K562 (cell line): ENCODE results near the gene ELMO1. TPM values are rescaled to one million over a fixed set of nuclear protein-coding genes. Genes with fewer than 3 reads are reported as not detected.

Experiments used
- ATAC-seq: fragments of 200-7000 bp; cut with Tn5 transposase; 3 replicates; pipeline ENCODE4 v1.9.1; 2020; ENCODE audit warnings: moderate library complexity
- BruUV-seq: library from RNA; stranded (reverse); fragments of 400-500 nt; replicated peaks from 2 replicates; lab custom pipeline; 2021; lab: Mats Ljungman, UMichigan
- CTCF ChIA-PET: fragments of 300-600 bp; formaldehyde crosslinking; extraction: SDS; loops from one replicate; lab custom pipeline; 2021; ENCODE audit warnings: low intra/inter-chr PET ratio; lab: Yijun Ruan, JAX
- POLR2A ChIA-PET: fragments of 300-600, 350-650 bp; sonication (Branson Sonifier 250); formaldehyde crosslinking; extraction: SDS; loops from one replicate; lab custom pipeline; 2021; ENCODE audit warnings: antibody characterized with exemption, inconsistent platforms; lab: Yijun Ruan, JAX
- DNase-seq, 4 experiments: peaks; one replicate each; pipeline versions ENCODE4 v3.0.0 to v3.0.0-alpha.2; 2011 to 2018; ENCODE audit warnings: low spot score in 3 of 4, mixed read lengths in 3 of 4; ENCODE audit errors: extremely low read depth in 1 of 4
- FAIRE-seq: peaks from 2 replicates; lab custom pipeline; 2011; peaks lifted over from hg19 to GRCh38; lab: Jason Lieb, UNC
- H2AFZ ChIP-seq: 2 replicates; pipeline ENCODE4 v1.6.0; 2011; ENCODE audit warnings: low read depth, low read length, control low read depth, inconsistent platforms
- H3K27ac ChIP-seq: fragments of 200-600 bp; 3 replicates; pipeline ENCODE4 v1.8.0; 2011; ENCODE audit warnings: low read depth, mild to moderate bottlenecking, control low read depth, inconsistent platforms, low read length, moderate library complexity, mixed read lengths; ENCODE audit errors: extremely low read depth
- H3K27me3 ChIP-seq, 2 experiments: fragments of 300-600 bp in 1 of 2; 2 replicates in 1 of 2; 3 replicates in 1 of 2; pipeline versions ENCODE4 v1.6.0 to v1.8.0; 2011; ENCODE audit warnings: inconsistent platforms in 2 of 2, low read length in 2 of 2, mild to moderate bottlenecking in 1 of 2, mixed read lengths in 1 of 2, moderate library complexity in 1 of 2; ENCODE audit not compliant: control insufficient read depth in 2 of 2, insufficient read depth in 2 of 2
- H3K36me3 ChIP-seq: fragments of 300-600 bp; 3 replicates; pipeline ENCODE4 v1.8.0; 2011; ENCODE audit warnings: mild to moderate bottlenecking, low read length, inconsistent platforms; ENCODE audit not compliant: control insufficient read depth, insufficient read depth
- H3K4me1 ChIP-seq, 2 experiments: fragments of 200-600 bp in 1 of 2; replicated peaks in 1 of 2; 2 replicates in 1 of 2; 3 replicates in 1 of 2; pipeline versions ENCODE4 v1.5.1 to v1.8.0; 2011; ENCODE audit warnings: inconsistent platforms in 2 of 2, low read length in 2 of 2, mild to moderate bottlenecking in 1 of 2, mixed read lengths in 1 of 2, moderate library complexity in 1 of 2; ENCODE audit not compliant: control insufficient read depth in 2 of 2, insufficient read depth in 2 of 2
- H3K4me2 ChIP-seq: 2 replicates; pipeline ENCODE4 v1.6.1; 2011; ENCODE audit warnings: low read length, control low read depth, inconsistent platforms, mixed read lengths; ENCODE audit not compliant: insufficient read depth
- H3K4me3 ChIP-seq: fragments of 200-600 bp; sonication (generic), shearing (Covaris generic); 2 replicates; pipeline ENCODE4 v1.5.1; 2016; ENCODE audit warnings: control low read depth, inconsistent platforms
- H3K79me2 ChIP-seq: fragments of 200-600 bp; 3 replicates; pipeline ENCODE4 v1.8.0; 2011; ENCODE audit warnings: low read length, inconsistent platforms; ENCODE audit not compliant: control insufficient read depth, insufficient read depth
- H3K9ac ChIP-seq, 2 experiments: 2 replicates each; pipeline versions ENCODE4 v1.6.0 to v1.6.1; 2011; ENCODE audit warnings: low read depth in 2 of 2, low read length in 2 of 2, control low read depth in 1 of 2, inconsistent platforms in 1 of 2, mild to moderate bottlenecking in 1 of 2, mixed read lengths in 1 of 2; ENCODE audit not compliant: insufficient read depth in 1 of 2
- H3K9me1 ChIP-seq: one replicate; pipeline ENCODE4 v1.6.0; 2011; ENCODE audit warnings: inconsistent platforms, mild to moderate bottlenecking, low read length, moderate library complexity; ENCODE audit not compliant: control insufficient read depth, insufficient read depth
- H3K9me3 ChIP-seq: replicated peaks from 2 replicates; pipeline ENCODE4 v1.5.1; 2011; ENCODE audit warnings: low read depth, low read length, inconsistent platforms; ENCODE audit not compliant: control insufficient read depth, insufficient read depth
- H4K20me1 ChIP-seq: replicated peaks from 2 replicates; pipeline ENCODE4 v1.6.1; 2011; ENCODE audit warnings: low read length, inconsistent platforms, mixed read lengths; ENCODE audit not compliant: control insufficient read depth, insufficient read depth
- E2F8 ChIP-seq: fragments of 450-650 bp; IDR thresholded peaks from 2 replicates; pipeline ENCODE4 v1.7.1; 2018; ENCODE audit warnings: mild to moderate bottlenecking, low read depth; ENCODE audit not compliant: partially characterized antibody
- KLF10 ChIP-seq: fragments of 250-450 bp; sonication (Bioruptor Pico); IDR thresholded peaks from 2 replicates; pipeline ENCODE4 v1.6.1; 2021; ENCODE audit warnings: matching md5 sums
- NFXL1 ChIP-seq: fragments of 450-650 bp; formaldehyde crosslinking; IDR thresholded peaks from 2 replicates; pipeline ENCODE4 v1.4.0; 2021; ENCODE audit warnings: mild to moderate bottlenecking
- RBM15 ChIP-seq: fragments of 200-400 bp; formaldehyde crosslinking; IDR thresholded peaks from 2 replicates; pipeline ENCODE4 v1.6.1; 2018; ENCODE audit warnings: mild to moderate bottlenecking, low read length, moderate library complexity; ENCODE audit not compliant: insufficient read depth
- WGBS: fragments of 100-300 bp; shearing (Covaris generic); methylation state at CpG from one replicate; pipeline ENCODE4 v1.1.6; 2016; ENCODE audit warnings: low coverage, mixed read lengths; ENCODE audit not compliant: insufficient coverage; ENCODE audit errors: missing lambda C conversion rate; 5-methylcytosine and 5-hydroxymethylcytosine counted together
- in situ Hi-C: fragments of 300-500 bp; cut with MboI; formaldehyde crosslinking; loops from 4 replicates; pipeline ENCODE4 v1.15.0; 2018; ENCODE audit warnings: inconsistent platforms, mixed read lengths
- intact Hi-C: fragments of 100-400 bp; cut with micrococcal nuclease; formaldehyde crosslinking; loops from 2 replicates; pipeline ENCODE4 v1.14.2; 2022
- polyA plus RNA-seq, 8 experiments: library from polyadenylated mRNA; depleted of rRNA in 4 of 8; stranded (reverse) in 5 of 8; unstranded in 3 of 8; fragments of >200 nt; fragmentation: Nextera tagmentation in 2 of 8; fragmentation: Illumina TruSeq in 1 of 8; extraction: Ambion mirVana in 2 of 8; extraction: Trizol in 1 of 8; gene quantifications; 2 replicates each; pipeline versions ENCODE4 v1.2.1 to v1.2.3, GENCODE V29; 2011 to 2014; ENCODE audit warnings: inconsistent platforms in 1 of 8, missing spikeins in 1 of 8
- total RNA-seq, 7 experiments: library from RNA; depleted of rRNA in 6 of 7; stranded (reverse); fragments of >200 nt in 6 of 7; fragmentation: Illumina TruSeq in 2 of 7; extraction: Trizol in 2 of 7; gene quantifications; 2 replicates each; pipeline versions ENCODE4 v1.2.1 to v1.2.3, GENCODE V29; 2011 to 2021; ENCODE audit warnings: low replicate concordance in 1 of 7
- TF ChIP-seq, protein P1 (sequence below): fragments of 250-450 bp; sonication (Bioruptor Pico); IDR thresholded peaks from 2 replicates; pipeline ENCODE4 v1.4.0; 2020; ENCODE audit warnings: borderline replicate concordance

Gene ELMO1
- total and polyA plus RNA-seq, 9 of the 15 experiments (the other 6 are each of a cell fraction or from before 2014, with no cell fraction given): 0.36 to 7.2 (median 3.6) TPM

GRCh38 chr7:37131855-37132254, 316.8 kb downstream of the ELMO1 start:
- DNase-seq (no peak), ATAC-seq (no peak), FAIRE-seq (no peak)
- POLR2A ChIA-PET: no interaction called here
- in situ Hi-C loops: no loop called here
- H3K4me2 ChIP-seq: no peak overlapping the region
- no peaks in the 10 kb centered on the region for H3K79me2 ChIP-seq
- no peaks in the 10 kb centered on the region for H3K4me1 ChIP-seq
- TF ChIP-seq NFXL1 (CRISPR knock-in tag): no peak
- no peak for TF ChIP-seq E2F8
- TF ChIP-seq, protein P1, sequence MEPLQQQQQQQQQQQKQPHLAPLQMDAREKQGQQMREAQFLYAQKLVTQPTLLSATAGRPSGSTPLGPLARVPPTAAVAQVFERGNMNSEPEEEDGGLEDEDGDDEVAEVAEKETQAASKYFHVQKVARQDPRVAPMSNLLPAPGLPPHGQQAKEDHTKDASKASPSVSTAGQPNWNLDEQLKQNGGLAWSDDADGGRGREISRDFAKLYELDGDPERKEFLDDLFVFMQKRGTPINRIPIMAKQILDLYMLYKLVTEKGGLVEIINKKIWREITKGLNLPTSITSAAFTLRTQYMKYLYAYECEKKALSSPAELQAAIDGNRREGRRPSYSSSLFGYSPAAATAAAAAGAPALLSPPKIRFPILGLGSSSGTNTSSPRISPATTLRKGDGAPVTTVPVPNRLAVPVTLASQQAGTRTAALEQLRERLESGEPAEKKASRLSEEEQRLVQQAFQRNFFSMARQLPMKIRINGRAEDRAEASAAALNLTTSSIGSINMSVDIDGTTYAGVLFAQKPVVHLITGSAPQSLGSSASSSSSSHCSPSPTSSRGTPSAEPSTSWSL (CRISPR knock-in tag): no peak
- no peak for TF ChIP-seq RBM15
- TF ChIP-seq KLF10: no peak
- H3K4me3 ChIP-seq: no peak overlapping the region
- H3K27ac ChIP-seq: no peak overlapping the region
- H3K27me3 ChIP-seq: no peaks in the 10 kb centered on the region
- H2AFZ ChIP-seq: no peak overlapping the region
- no TSS peak for BruUV-seq
- H4K20me1 ChIP-seq: no peaks in the 10 kb centered on the region
- no peak overlapping the region for H3K9ac ChIP-seq
- no peaks in the 10 kb centered on the region for H3K9me1 ChIP-seq
- CTCF ChIA-PET: no interaction called here
- intact Hi-C loops: no loop called here
- 20% methylated on average over 4 of the region's 4 CpGs for WGBS
- H3K36me3 ChIP-seq: no peaks in the 10 kb centered on the region
- H3K9me3 ChIP-seq: no peaks in the 10 kb centered on the region
